Parathyroid adenoma (tissue), 2 donors: ENCODE measurements around the gene TRPV4.

ENCODE experiments used
- H2AFZ ChIP-seq: fragments of 300-600 bp; sonication (generic); one replicate; pipeline ENCODE4 v1.7.0; 2017; ENCODE audit warnings: antibody characterized with exemption, mild to moderate bottlenecking
- H3K27ac ChIP-seq: fragments of 300-600 bp; sonication (generic); one replicate; pipeline ENCODE4 v1.7.0; 2017
- H3K27me3 ChIP-seq: fragments of 300-600 bp; sonication (generic); one replicate; pipeline ENCODE4 v1.7.0; 2017; ENCODE audit warnings: low read length; ENCODE audit not compliant: control insufficient read depth, insufficient read depth
- H3K36me3 ChIP-seq: fragments of 300-600 bp; sonication (generic); one replicate; pipeline ENCODE4 v1.7.0; 2017; ENCODE audit warnings: low read length; ENCODE audit not compliant: control insufficient read depth, insufficient read depth
- H3K4me1 ChIP-seq: fragments of 300-600 bp; sonication (generic); one replicate; pipeline ENCODE4 v1.7.0; 2017; ENCODE audit warnings: control low read depth
- H3K4me2 ChIP-seq: fragments of 300-600 bp; sonication (generic); one replicate; pipeline ENCODE4 v1.7.0; 2017; ENCODE audit warnings: low read length
- H3K4me3 ChIP-seq: fragments of 300-600 bp; sonication (generic); one replicate; pipeline ENCODE4 v1.7.0; 2017; ENCODE audit warnings: low read depth, low read length
- H3K79me2 ChIP-seq: fragments of 300-600 bp; sonication (generic); one replicate; pipeline ENCODE4 v1.7.0; 2017; ENCODE audit warnings: control low read depth
- H3K9ac ChIP-seq: fragments of 300-600 bp; sonication (generic); one replicate; pipeline ENCODE4 v1.7.0; 2017; ENCODE audit warnings: mild to moderate bottlenecking
- H3K9me3 ChIP-seq: fragments of 300-600 bp; sonication (generic); one replicate; pipeline ENCODE4 v1.7.0; 2017; ENCODE audit warnings: low read length; ENCODE audit not compliant: control insufficient read depth
- TF ChIP-seq, protein P1 (sequence below): fragments of 300-600 bp; sonication (generic); IDR thresholded peaks from one replicate; pipeline ENCODE4 v1.7.0; 2017; ENCODE audit warnings: antibody characterized with exemption, mild to moderate bottlenecking
- donor health status: primary hyperparathyroidism.

Gene TRPV4

DNA sequence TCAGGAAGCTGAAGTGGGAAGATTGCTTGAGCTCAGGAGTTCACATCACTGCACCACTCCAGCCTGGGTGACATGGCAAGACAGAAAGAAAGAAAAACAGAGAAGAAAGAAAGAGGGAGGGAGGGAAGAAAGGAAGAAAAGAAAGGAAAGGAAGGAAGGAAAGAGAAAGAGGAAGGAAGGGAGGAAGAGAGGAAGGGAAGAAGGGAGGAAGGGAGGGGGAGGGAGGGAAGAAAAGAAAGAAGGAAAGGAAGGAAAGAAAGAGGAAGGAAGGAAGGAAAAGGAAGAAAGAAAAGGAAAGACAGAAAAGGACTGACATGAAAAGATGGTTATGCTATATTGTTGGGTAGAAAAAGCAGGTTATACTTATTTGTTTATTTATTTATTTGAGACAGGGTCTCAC lies 43.2 kb upstream of the TRPV4 start:
- Histone ChIP-seq H3K4me1 (peaks cover 33% of the 10 kb centered on the region), H3K9ac (no peak overlapping the region)

DNA sequence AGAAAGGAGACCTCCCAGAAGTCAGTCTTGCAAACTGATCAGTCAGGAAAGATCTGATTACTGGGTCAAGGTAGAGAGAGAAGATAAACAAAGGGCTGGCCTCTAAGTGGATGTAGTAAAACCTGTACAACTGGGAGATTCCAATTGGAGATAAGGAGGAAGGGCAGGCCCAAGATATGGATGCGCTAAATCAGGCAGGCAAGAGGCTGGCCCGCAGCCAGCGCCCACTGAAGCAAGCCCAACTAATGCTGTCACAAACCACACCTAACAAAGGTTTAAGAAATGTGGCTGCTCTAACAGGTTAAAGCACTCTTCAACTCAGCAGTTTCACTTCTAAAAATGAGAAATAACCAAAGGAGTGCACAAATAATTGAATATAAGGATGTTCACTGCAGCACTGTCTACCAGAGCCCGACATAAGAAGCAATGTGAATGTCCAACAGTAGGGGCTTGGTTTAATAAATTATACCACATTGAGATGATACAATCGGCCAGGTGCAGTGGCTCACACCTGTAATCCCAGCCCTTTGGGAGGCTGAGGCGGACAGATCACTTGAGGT lies 42.5 kb upstream of the TRPV4 start:
- H3K36me3 ChIP-seq = no peaks in the 10 kb centered on the region
- H3K9me3 ChIP-seq = no peaks in the 10 kb centered on the region
- H3K27ac ChIP-seq = peak overlapping the region; percentile 33
- H3K4me1 ChIP-seq = peaks cover 33% of the 10 kb centered on the region
- TF ChIP-seq, protein P1, sequence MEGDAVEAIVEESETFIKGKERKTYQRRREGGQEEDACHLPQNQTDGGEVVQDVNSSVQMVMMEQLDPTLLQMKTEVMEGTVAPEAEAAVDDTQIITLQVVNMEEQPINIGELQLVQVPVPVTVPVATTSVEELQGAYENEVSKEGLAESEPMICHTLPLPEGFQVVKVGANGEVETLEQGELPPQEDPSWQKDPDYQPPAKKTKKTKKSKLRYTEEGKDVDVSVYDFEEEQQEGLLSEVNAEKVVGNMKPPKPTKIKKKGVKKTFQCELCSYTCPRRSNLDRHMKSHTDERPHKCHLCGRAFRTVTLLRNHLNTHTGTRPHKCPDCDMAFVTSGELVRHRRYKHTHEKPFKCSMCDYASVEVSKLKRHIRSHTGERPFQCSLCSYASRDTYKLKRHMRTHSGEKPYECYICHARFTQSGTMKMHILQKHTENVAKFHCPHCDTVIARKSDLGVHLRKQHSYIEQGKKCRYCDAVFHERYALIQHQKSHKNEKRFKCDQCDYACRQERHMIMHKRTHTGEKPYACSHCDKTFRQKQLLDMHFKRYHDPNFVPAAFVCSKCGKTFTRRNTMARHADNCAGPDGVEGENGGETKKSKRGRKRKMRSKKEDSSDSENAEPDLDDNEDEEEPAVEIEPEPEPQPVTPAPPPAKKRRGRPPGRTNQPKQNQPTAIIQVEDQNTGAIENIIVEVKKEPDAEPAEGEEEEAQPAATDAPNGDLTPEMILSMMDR = no peak
- H2AFZ ChIP-seq = no peak overlapping the region
- H3K27me3 ChIP-seq = no peaks in the 10 kb centered on the region
- H3K9ac ChIP-seq = no peak overlapping the region
- H3K4me3 ChIP-seq = peak overlapping the region; percentile 35
- H3K4me2 ChIP-seq = peak overlapping the region; percentile 50
- H3K79me2 ChIP-seq = peaks cover 56% of the 10 kb centered on the region

More for the DNA sequence above, 43.2 kb upstream of the TRPV4 start:
- Histone ChIP-seq H3K27me3 (no peaks in the 10 kb centered on the region), H3K4me2 (peak overlapping the region; percentile 50), H3K36me3 (no peaks in the 10 kb centered on the region), H3K79me2 (peaks cover 53% of the 10 kb centered on the region), H2AFZ (no peak overlapping the region), H3K9me3 (no peaks in the 10 kb centered on the region), H3K27ac (no peak overlapping the region), H3K4me3 (no peak overlapping the region)
- TF ChIP-seq, protein P1 = no peak

GRCh38 chr12:109873653-109874052 lies 40.5 kb upstream of the TRPV4 start:
- no peak overlapping the region for H2AFZ ChIP-seq
- H3K27ac ChIP-seq = no peak overlapping the region
- no peak overlapping the region for H3K4me3 ChIP-seq
- H3K4me2 ChIP-seq = no peak overlapping the region
- H3K36me3 ChIP-seq = no peaks in the 10 kb centered on the region
- peaks cover 42% of the 10 kb centered on the region for H3K79me2 ChIP-seq
- H3K9me3 ChIP-seq = no peaks in the 10 kb centered on the region
- no peaks in the 10 kb centered on the region for H3K27me3 ChIP-seq
- TF ChIP-seq, protein P1 = no peak
- no peak overlapping the region for H3K9ac ChIP-seq
- H3K4me1 ChIP-seq = peaks cover 33% of the 10 kb centered on the region

- Histone ChIP-seq H3K79me2 (peaks cover 25% of the 10 kb centered on the region), H3K4me2 (no peak overlapping the region), H3K27ac (no peak overlapping the region), H3K4me3 (no peak overlapping the region), H3K27me3 (no peaks in the 10 kb centered on the region), H3K4me1 (peaks cover 33% of the 10 kb centered on the region), H3K9ac (no peak overlapping the region), H2AFZ (no peak overlapping the region), H3K36me3 (no peaks in the 10 kb centered on the region), H3K9me3 (no peaks in the 10 kb centered on the region)
- TF ChIP-seq, protein P1 = no peak
Observed at GRCh38 chr12:109871668-109872314, 38.6 kb upstream of the TRPV4 start.

DNA sequence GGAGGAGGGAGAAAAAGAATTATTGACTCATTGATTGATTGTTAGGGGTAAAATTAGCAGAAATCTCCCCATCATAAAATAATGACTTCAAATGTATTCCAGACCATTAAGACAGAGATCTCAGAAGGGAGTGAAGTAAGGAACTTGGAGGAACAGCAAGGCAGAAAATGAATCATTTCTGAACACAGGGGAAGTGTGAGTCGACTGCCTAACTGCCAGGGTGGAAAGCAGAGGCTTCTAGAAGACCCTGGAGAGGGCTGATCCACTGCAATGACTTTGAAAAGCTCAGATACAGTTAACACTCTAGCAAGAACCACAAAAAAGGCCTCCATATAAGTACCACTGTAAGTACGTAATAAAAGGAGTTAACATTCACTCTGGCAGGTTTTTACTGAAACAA lies 37.5 kb upstream of the TRPV4 start:
- no peak overlapping the region for H3K9ac ChIP-seq

More for the DNA sequence above, 37.5 kb upstream of the TRPV4 start:
- Histone ChIP-seq H3K79me2 (peaks cover 25% of the 10 kb centered on the region), H3K4me1 (peaks cover 24% of the 10 kb centered on the region), H3K27me3 (no peaks in the 10 kb centered on the region), H3K4me3 (no peak overlapping the region), H3K27ac (no peak overlapping the region), H3K9me3 (no peaks in the 10 kb centered on the region), H3K36me3 (no peaks in the 10 kb centered on the region), H2AFZ (no peak overlapping the region), H3K4me2 (no peak overlapping the region)
- TF ChIP-seq, protein P1 = no peak
